Measurements from ENCODE around the gene SEMA4F.
A peak's percentile ranks its signal among the peaks of the same experiment; 100 is the strongest.

The SEMA4F gene

GRCh38 chr2:74707837-74708236 lies 53.8 kb downstream of the SEMA4F start:
- no peak for DNase-seq

GRCh38 chr2:74708296-74708695 lies 54.2 kb downstream of the SEMA4F start:
- no peak for DNase-seq

DNA sequence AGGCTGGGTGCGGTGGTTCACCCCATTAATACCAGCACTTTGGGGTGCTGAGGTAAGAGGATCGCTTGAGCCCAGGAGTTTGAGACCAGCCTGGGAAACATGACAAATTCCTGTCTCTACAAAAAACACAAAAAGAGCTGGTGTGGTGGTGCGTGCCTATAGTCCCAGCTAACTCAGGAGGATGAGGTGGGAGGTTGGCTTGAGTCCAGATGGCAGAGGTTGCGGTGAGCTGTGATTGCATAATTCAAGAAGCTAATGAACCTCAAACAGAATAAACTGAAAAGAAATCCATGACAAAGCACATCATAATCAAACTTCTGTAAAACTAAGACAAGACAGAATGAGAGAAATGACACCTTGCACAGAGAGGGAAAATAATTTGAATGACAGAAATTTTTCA lies 54.8 kb downstream of the SEMA4F start:
- no peak for DNase-seq

GRCh38 chr2:74712223-74713053 lies 58.4 kb downstream of the SEMA4F start:
- DNase-seq = no peak

GRCh38 chr2:74714691-74715080 lies 60.6 kb downstream of the SEMA4F start:
- DNase-seq = no peak

DNA sequence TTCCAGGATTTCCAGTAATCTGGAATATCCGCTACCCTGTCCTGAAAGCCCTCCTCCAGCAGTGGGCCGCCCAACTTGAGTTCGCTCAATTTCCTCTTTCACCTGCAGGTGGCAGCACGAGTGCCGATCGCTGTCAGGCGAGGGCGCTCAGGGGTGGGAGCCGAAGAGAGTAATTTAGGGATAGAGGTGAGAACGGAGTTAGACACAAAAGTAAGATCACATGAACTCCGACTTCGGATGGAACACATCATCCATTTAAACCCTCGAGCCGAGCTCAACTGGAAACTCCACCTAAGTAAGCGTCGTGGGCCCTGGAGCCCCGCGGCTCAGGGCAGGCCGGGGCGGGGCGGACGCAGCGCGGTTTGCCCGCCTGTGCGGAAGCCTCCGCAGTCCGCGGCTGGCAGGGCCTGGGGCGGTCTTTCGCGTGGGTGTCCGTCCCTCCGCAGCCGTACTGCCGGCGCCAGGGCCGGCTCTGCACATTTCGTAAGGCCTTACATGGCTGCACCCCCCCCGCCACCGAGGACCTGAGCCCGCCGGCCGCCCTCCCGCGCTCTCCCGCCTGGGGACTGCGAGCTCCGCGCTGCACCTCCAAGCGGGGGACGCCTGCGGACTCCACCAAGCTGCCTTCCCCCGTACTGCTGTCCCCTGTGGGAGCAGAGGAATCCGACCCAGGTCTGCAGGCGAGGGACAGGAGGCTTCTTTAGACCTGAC lies 61.2 kb downstream of the SEMA4F start:
- peak in 50 of 51 donors; percentile 3 to 78 (median 51) for DNase-seq

DNA sequence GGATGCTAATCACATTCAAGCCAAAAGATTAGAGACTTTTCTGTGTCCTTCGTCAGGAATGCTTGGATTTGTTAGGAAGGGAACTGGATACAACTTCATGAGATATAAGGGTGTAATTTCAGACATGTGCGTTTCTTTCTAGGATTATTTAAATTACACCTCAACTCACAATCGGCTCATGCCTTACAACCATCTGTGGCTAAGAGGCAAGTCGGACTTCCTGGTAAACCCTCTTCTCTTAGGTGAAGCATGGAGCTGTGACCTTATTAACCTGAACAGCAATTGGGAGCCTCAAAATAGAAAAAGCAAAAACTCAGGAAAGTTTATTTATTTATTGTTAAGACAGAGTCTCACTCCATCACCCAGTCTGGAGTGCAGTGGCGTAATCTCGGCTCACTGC lies 61.8 kb downstream of the SEMA4F start:
- DNase-seq = no peak

GRCh38 chr2:74719066-74719465 lies 65.0 kb downstream of the SEMA4F start:
- DNase-seq = no peak

GRCh38 chr2:74721316-74721715 lies 67.3 kb downstream of the SEMA4F start:
- no peak for DNase-seq

DNA sequence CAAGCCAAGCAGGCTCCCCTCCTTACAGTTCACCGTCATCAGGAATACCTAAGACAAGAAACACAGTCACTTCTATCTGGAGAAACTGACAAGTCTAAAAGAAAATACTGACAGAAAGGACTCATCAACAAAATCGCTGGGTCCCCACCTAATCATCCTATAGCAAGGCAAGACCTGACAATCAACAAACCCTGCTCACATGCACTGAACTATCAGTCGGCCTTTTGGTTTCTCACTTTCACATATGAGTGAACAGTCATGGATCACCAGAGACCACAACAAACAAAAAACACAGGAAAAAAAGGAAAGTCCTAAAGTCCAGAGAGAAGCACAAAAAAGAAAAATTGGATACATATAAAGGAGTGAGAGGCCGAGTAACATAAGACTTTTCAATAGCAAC lies 70.4 kb downstream of the SEMA4F start:
- DNase-seq = no peak

GRCh38 chr2:74725287-74725686 lies 71.2 kb downstream of the SEMA4F start:
- DNase-seq = no peak

GRCh38 chr2:74728842-74729241 lies 74.8 kb downstream of the SEMA4F start:
- no peak for DNase-seq

DNA sequence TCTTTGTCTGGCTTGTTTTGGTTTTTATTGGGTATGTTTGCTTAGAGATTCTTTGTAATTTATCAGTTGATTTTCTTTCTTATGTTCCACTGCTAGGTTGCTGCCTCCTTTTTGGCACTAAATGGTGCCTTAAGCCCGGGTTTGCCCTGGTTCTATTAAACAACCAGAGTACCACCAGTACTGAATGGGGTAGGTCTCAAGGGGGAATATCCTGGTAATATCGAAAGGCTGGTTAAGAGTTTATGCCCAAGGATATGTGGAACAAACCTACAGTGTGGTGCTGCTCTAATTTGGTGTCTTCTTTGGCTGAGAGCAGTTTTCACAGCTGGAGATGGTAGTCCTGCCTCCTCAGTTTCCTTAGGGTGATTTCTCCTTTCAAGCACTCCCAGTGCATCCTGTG lies 76.5 kb downstream of the SEMA4F start:
- DNase-seq = no peak

Data from hypothalamus (tissue), 51 donors.